Peyer's patch (tissue), 4 donors: Measurements from ENCODE around the gene RNU2-63P.

Experiments used
- CTCF ChIP-seq, 6 experiments: fragments of 450-650 bp in 4 of 6; fragments of 200-600 bp in 2 of 6; sonication (generic) in 1 of 6; IDR thresholded peaks; one replicate each; pipeline ENCODE4 v1.5.1; 2017 to 2019; ENCODE audit warnings: antibody characterized with exemption in 6 of 6, mild to moderate bottlenecking in 3 of 6, moderate library complexity in 1 of 6
- POLR2A ChIP-seq, 2 donors: fragments of 450-650 bp; IDR thresholded peaks; one replicate each; pipeline ENCODE4 v1.5.1; 2017; ENCODE audit warnings: antibody characterized with exemption in 2 of 2, mild to moderate bottlenecking in 2 of 2, moderate library complexity in 2 of 2

DNA sequence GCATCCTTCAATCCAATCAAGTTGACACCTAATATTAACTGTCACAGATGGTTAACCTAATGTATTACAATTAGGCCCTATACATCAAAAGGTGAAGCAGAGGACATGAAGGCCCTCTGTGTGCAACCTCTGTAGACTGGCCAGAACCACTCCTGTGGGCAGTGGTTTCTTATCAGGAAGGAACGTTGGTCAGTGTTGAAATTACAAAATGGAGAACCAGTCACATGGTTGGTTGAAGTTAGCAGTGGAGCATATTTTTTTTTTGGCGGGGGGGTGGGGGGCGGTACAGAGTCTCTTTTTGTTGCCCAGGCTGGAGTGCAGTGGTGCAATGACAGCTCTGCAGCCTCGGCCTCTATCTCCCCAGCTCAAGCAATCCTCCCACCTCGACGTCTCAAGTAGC, 19.8 kb downstream of the RNU2-63P start:
- TF ChIP-seq CTCF (IDR thresholded peaks at IDR 0.05) (no peak), POLR2A (IDR thresholded peaks at IDR 0.05) (no peak)
